Body of pancreas (tissue), 4 donors: ENCODE measurements around the gene CHCHD6.

ENCODE experiments used
- POLR2A ChIP-seq, 3 donors: fragments of 450-650 bp; IDR thresholded peaks; one replicate each; pipeline ENCODE4 v1.6.1; 2016; ENCODE audit warnings: antibody characterized with exemption in 3 of 3, mild to moderate bottlenecking in 2 of 3
- TF ChIP-seq, protein P1 (sequence below), 7 experiments: fragments of 450-650 bp in 4 of 7; fragments of 200-600 bp in 3 of 7; sonication (generic) in 3 of 7; IDR thresholded peaks; one replicate each; pipeline ENCODE4 v1.5.1; 2016 to 2019; ENCODE audit warnings: antibody characterized with exemption in 7 of 7

DNA sequence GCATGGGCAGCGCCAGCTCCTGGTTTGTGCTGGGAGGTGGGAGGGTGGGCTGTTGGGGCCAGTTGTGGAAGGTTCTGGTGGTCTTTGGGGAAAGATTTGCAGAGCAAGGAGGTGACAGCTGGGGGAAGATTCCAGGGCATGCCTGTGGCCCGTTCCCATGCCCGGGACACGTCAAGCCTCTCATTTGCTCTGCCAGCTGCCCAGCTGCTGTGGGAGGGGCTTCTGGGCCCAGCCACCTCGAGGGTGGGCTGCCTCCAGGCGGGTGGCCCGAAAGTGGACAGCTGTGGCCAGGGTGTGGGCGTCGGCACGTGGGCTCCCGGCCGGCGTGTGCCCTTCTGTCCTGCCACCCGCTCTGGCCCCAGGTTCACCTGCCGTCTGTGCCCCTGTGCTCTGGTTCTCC lies 296.1 kb downstream of the CHCHD6 start:
- TF ChIP-seq, protein P1, sequence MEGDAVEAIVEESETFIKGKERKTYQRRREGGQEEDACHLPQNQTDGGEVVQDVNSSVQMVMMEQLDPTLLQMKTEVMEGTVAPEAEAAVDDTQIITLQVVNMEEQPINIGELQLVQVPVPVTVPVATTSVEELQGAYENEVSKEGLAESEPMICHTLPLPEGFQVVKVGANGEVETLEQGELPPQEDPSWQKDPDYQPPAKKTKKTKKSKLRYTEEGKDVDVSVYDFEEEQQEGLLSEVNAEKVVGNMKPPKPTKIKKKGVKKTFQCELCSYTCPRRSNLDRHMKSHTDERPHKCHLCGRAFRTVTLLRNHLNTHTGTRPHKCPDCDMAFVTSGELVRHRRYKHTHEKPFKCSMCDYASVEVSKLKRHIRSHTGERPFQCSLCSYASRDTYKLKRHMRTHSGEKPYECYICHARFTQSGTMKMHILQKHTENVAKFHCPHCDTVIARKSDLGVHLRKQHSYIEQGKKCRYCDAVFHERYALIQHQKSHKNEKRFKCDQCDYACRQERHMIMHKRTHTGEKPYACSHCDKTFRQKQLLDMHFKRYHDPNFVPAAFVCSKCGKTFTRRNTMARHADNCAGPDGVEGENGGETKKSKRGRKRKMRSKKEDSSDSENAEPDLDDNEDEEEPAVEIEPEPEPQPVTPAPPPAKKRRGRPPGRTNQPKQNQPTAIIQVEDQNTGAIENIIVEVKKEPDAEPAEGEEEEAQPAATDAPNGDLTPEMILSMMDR (IDR thresholded peaks at IDR 0.05) = no peak
- no peak for TF ChIP-seq POLR2A (IDR thresholded peaks at IDR 0.05)
